ENCODE data around the gene PDYN.
"Not testable (repeated sequence)": the region's sequence is repeated elsewhere in the genome, so short reads cannot be mapped to it uniquely, and the experiment has no call there.

GRCh38 chr20:2036357-2036756 lies 42.5 kb upstream of the PDYN start:
- TF ChIP-seq CTCF (optimal IDR thresholded peaks at IDR 0.05 in 1 of 3, IDR thresholded peaks at IDR 0.05 in 1 of 3, conservative IDR thresholded peaks at IDR 0.05 in 1 of 3; ENCODE audit: extremely low read depth in 1 of 3, insufficient read depth in 2 of 3, low read length in 3 of 3); EZH2 (IDR thresholded peaks at IDR 0.05; ENCODE audit: low read length): not testable (repeated sequence)

Measured in keratinocyte (primary cell).